Memory B cell (primary cell): ENCODE results near the gene TAX1BP1.
"Not testable (repeated sequence)": the region's sequence is repeated elsewhere in the genome, so short reads cannot be mapped to it uniquely, and the experiment has no call there.

Experiments
- ATAC-seq: fragments of 150-1000 bp; cut with Tn5 transposase; 2 replicates; pipeline ENCODE4 v1.10.0; 2021; ENCODE audit warnings: low read depth, mild to moderate bottlenecking, moderate library complexity
- DNase-seq, 2 donors: peaks; one replicate each; pipeline ENCODE4 v3.0.0; 2022; ENCODE audit warnings: low spot score in 2 of 2
- H3K27ac Mint-ChIP-seq: one replicate; pipeline ENCODE4 v1.8.0; 2022; ENCODE audit warnings: mild to moderate bottlenecking, moderate library complexity, mixed read lengths
- H3K27me3 Mint-ChIP-seq: one replicate; pipeline ENCODE4 v1.8.0; 2022; ENCODE audit warnings: mixed read lengths
- H3K36me3 Mint-ChIP-seq: one replicate; pipeline ENCODE4 v1.8.0; 2022; ENCODE audit warnings: mild to moderate bottlenecking, mixed read lengths
- H3K4me1 Mint-ChIP-seq: one replicate; pipeline ENCODE4 v1.8.0; 2022; ENCODE audit warnings: mixed read lengths
- H3K4me3 Mint-ChIP-seq: one replicate; pipeline ENCODE4 v1.8.0; 2022; ENCODE audit warnings: mild to moderate bottlenecking, moderate library complexity, mixed read lengths
- H3K9me3 Mint-ChIP-seq: one replicate; pipeline ENCODE4 v1.8.0; 2022; ENCODE audit warnings: mixed read lengths

Gene TAX1BP1

DNA sequence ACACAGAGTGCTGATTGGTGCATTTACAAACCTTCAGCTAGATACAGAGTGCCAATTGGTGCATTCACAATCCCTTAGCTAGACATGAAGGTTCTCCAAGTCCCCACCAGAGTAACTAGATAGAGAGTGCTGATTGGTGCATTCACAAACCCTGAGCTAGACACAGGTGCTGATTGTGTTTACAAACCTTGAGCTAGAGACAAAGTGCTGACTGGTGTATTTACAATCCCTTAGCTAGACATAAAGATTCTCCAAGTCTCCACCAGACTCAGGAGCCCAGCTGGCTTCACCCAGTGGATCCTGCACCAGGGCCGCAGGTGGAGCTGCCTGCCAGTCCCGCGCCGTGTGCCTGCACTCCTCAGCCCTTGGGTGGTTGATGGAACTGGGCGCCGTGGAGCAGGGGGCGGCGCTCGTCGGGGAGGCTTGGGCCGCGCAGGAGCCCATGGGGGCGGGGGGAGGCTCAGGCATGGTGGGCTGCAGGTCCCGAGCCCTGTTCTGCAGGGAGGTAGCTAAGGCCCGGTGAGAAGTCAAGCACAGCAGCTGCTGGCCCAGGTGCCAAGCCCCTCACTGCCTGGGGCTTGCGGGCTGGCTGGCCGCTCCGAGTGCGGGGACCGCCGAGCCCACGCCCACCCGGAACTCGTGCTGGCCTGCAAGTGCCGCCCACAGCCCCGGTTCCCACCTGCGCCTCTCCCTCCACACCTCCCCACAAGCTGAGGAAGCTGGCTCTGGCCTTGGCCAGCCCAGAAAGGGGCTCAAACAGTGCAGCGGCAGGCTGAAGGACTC, 116.9 kb downstream of the TAX1BP1 start:
- not testable (repeated sequence) for H3K9me3 Mint-ChIP-seq, ATAC-seq, H3K27ac Mint-ChIP-seq, H3K4me3 Mint-ChIP-seq, H3K27me3 Mint-ChIP-seq, DNase-seq, H3K4me1 Mint-ChIP-seq
- peaks cover 41% of the 10 kb centered on the region for H3K36me3 Mint-ChIP-seq

DNA sequence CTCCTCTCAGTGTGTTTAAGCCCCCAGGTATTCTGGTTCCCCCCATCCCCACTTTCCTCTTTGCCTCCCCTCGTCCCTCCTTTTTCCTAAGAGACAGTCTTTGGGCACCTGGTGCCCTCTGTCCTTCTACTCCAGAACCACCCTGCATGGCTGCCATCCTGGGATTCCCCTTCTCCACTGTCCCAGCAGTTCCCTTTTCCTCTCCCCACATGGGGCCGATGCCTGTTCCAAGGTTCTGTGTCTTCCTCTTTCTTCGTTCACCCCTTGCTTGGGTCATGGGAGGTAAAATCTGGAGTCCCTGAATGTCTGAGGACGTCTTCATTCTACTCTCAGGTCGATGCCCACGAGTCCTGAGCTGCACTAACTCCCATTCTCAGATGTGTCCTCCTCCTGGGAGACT, 120.8 kb downstream of the TAX1BP1 start:
- no peak for ATAC-seq
- DNase-seq, result no peak
- peaks cover 46% of the 10 kb centered on the region for H3K36me3 Mint-ChIP-seq
- no peak overlapping the region for H3K4me3 Mint-ChIP-seq
- H3K9me3 Mint-ChIP-seq, result peaks cover 7% of the 10 kb centered on the region
- peaks cover 11% of the 10 kb centered on the region for H3K4me1 Mint-ChIP-seq
- no peaks in the 10 kb centered on the region for H3K27me3 Mint-ChIP-seq
- H3K27ac Mint-ChIP-seq, result no peak overlapping the region

DNA sequence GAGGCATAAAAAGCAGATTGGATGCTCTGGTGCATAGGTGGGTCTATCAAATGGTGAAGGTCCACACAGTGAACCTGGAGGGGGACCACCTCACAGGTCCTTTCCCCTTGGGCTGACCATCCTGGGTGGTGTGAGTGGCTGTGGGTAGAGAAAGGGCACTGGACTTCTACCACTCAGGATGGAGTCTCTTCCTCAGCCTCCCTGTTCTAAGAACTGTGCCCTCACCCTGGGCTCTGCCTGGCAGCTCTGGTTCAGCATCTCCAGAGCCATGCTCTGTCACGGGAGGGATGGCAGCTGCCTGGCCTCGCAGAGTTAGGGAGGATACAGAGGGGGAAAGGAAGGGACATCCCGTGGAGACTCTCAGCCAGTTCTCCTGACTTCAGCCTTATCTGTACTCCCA, 121.8 kb downstream of the TAX1BP1 start:
- Mint-ChIP-seq H3K4me3 (no peak overlapping the region), H3K36me3 (peaks cover 46% of the 10 kb centered on the region), H3K27ac (no peak overlapping the region), H3K9me3 (peaks cover 7% of the 10 kb centered on the region), H3K27me3 (no peaks in the 10 kb centered on the region), H3K4me1 (peaks cover 11% of the 10 kb centered on the region)
- DNase-seq (no peak), ATAC-seq (no peak)

DNA sequence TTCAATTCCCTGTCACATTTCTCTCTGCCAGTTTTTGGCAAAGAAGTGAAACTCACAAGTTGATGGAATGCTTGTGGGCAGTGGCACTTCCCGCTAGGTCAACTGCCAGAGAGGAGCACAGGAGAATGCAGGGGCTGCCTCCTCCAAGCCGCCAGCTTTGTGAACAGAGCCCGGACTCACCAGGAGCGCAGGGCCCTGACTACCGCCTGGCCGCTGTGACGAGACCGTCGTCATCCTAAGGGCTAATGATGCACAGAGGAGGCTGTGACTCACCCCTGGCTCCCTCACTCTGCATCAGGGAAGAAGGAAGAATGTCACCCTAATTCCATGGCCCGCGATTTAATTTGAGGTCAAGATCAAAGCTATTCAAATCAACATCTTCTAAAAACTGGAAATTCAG, 123.9 kb downstream of the TAX1BP1 start:
- no peak for ATAC-seq
- Mint-ChIP-seq H3K4me3 (no peak overlapping the region), H3K9me3 (peaks cover 4% of the 10 kb centered on the region), H3K27me3 (no peaks in the 10 kb centered on the region), H3K27ac (no peak overlapping the region), H3K36me3 (peaks cover 46% of the 10 kb centered on the region), H3K4me1 (peaks cover 6% of the 10 kb centered on the region)
- DNase-seq, result no peak

DNA sequence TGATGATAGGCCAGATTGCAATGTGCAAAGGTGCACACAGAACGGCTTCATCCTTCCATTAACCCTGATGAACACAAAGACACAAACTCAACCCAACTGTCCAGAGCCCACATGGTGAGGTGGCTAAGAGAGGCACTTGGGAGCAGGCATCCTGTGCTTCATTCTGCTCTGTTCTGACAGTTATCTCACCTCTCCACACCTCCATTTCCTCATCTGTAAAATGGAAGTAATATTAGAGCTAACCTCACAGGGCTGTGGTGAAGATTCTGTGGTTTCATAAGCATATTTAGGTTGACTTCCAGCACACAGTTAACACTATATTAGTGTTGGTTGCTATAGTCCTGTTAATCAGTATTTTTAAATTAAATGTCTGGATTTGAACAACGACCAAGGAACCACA, 126.3 kb downstream of the TAX1BP1 start:
- no peak for DNase-seq
- Mint-ChIP-seq H3K36me3 (peaks cover 35% of the 10 kb centered on the region), H3K4me1 (peaks cover 4% of the 10 kb centered on the region), H3K9me3 (no peaks in the 10 kb centered on the region), H3K4me3 (no peak overlapping the region), H3K27me3 (no peaks in the 10 kb centered on the region), H3K27ac (no peak overlapping the region)
- no peak for ATAC-seq

DNA sequence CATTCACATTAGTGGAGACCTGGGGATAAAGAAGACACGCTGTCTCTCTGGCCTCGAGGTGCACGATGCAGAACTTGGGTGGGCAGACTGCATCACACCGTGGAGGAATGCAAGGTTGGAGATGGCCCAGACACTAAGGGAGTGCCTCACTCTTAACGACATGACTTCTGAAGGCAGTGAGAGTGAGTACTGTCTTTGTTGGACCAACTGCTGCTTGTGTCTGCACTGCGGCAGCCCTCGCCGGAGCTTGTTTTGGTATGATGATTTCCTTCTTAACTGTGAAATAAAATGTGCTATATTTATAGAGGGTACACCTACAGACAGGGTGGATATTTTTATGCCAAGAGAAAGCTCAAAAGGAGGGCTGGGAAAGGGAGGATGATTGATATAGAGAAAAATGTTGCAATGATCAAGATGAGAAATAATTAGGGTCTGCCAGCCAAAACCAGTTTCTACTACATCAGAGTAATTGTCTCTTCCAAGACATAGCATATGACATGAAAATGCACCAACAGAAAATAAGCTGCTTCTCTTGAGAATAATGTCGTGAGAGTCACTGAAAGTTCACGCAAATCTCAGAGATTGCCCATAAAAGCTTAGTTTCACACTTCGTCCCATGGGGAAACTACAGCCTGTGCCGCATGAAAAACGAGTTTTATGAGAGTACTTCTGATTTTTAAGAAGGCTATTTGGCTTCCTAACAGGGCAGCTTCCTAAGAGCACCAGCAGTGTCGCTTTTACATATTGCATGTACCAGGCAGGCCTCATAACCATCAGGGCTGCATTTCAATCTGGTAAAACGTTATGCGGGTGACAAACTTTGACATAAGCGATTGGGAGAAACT, 127.1 kb downstream of the TAX1BP1 start:
- H3K27me3 Mint-ChIP-seq, result no peaks in the 10 kb centered on the region
- H3K27ac Mint-ChIP-seq, result no peak overlapping the region
- H3K9me3 Mint-ChIP-seq, result no peaks in the 10 kb centered on the region
- DNase-seq (no peak), ATAC-seq (no peak)
- peaks cover 4% of the 10 kb centered on the region for H3K4me1 Mint-ChIP-seq
- peaks cover 30% of the 10 kb centered on the region for H3K36me3 Mint-ChIP-seq
- no peak overlapping the region for H3K4me3 Mint-ChIP-seq

DNA sequence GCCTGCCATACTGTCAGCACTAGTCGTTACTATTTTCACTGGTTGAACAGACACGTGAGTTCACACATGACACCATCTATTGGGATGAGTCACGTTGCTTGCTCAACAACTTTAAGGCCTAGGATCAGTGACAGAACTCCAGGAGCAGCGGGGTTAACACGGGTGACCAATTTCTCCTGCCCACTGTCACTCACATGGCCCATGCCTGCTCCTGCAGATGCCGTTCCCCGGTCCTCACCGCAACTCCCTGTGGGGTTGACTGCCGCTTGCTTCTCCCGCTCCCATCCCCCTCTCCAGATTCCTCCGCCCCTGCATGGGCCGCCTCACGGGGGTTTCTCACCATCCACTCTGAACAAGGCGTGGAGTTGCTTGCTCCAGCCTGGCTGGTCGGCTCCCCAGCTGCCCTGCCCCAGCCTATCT, 128.2 kb downstream of the TAX1BP1 start:
- Mint-ChIP-seq H3K4me3 (no peak overlapping the region), H3K27me3 (no peaks in the 10 kb centered on the region), H3K4me1 (peaks cover 2% of the 10 kb centered on the region), H3K27ac (no peak overlapping the region), H3K36me3 (peaks cover 23% of the 10 kb centered on the region), H3K9me3 (no peaks in the 10 kb centered on the region)
- ATAC-seq (no peak), DNase-seq (no peak)

DNA sequence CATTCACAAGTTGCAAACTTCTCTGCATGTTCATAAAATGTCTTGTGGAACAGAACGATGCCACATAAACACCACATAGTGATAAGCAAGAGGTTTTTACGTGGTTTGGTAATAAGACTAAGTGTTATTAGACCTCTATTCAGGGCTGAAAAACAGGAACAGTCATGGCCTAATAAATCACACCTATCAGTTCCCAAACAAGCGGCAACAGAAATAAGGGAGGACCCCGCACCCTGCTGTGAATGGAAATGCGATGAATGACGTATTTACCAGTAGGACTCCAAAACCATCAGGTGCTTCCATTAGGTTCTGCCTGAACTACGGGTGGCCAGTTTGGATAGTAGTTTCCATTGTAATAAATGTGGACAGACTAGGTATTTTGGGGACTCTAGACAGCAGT, 129.1 kb downstream of the TAX1BP1 start:
- H3K27ac Mint-ChIP-seq, result no peak overlapping the region
- H3K4me1 Mint-ChIP-seq, result no peaks in the 10 kb centered on the region

DNA sequence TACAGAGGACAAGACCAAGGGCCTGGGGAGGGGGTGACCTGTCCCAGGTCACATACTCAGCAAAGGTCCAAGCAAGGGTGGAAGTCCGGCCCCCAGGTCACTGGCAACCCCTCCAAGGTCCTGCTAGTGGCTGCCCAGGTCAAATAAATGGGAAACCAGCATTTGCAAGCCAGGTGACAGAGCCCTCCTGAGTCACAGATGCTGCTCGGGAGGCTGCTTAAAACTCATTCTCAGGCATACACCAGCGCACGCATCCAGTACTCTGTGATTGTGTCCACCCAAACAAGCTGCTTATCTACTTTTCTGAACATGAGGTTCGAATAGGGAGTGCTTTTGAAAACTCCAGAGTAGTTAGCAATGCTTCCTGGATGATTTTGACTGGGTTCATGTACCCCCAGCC, 130.6 kb downstream of the TAX1BP1 start:
- Mint-ChIP-seq H3K9me3 (no peaks in the 10 kb centered on the region), H3K36me3 (peaks cover 23% of the 10 kb centered on the region), H3K4me3 (no peak overlapping the region), H3K4me1 (no peaks in the 10 kb centered on the region), H3K27me3 (no peaks in the 10 kb centered on the region), H3K27ac (no peak overlapping the region)
- ATAC-seq, result no peak
- no peak for DNase-seq

More for the DNA sequence above, 129.1 kb downstream of the TAX1BP1 start:
- ATAC-seq (no peak), DNase-seq (no peak)
- Mint-ChIP-seq H3K27me3 (no peaks in the 10 kb centered on the region), H3K36me3 (peaks cover 21% of the 10 kb centered on the region), H3K4me3 (no peak overlapping the region), H3K9me3 (no peaks in the 10 kb centered on the region)

DNA sequence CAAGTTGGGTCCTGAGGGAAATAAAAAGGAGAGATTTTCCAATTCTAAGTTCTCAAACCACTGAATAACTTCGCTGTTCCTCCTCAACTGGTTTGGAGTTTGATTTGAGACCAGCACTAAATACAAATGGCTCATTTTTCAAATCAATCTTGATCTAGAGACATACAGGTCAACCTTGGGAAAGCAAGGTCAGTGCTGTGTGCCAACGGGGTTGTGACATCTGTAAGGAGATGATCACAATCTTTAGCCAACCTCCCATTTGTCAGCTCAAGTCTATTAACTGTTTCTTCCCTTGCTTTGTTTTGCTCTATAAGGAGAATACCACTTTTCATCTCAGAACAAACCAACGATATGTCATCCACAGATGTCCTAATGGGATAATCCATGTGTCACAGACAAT, 131.1 kb downstream of the TAX1BP1 start:
- ATAC-seq (no peak), DNase-seq (no peak)
- peaks cover 23% of the 10 kb centered on the region for H3K36me3 Mint-ChIP-seq
- H3K27ac Mint-ChIP-seq, result no peak overlapping the region
- no peaks in the 10 kb centered on the region for H3K27me3 Mint-ChIP-seq
- no peaks in the 10 kb centered on the region for H3K9me3 Mint-ChIP-seq
- H3K4me3 Mint-ChIP-seq, result no peak overlapping the region
- no peaks in the 10 kb centered on the region for H3K4me1 Mint-ChIP-seq

DNA sequence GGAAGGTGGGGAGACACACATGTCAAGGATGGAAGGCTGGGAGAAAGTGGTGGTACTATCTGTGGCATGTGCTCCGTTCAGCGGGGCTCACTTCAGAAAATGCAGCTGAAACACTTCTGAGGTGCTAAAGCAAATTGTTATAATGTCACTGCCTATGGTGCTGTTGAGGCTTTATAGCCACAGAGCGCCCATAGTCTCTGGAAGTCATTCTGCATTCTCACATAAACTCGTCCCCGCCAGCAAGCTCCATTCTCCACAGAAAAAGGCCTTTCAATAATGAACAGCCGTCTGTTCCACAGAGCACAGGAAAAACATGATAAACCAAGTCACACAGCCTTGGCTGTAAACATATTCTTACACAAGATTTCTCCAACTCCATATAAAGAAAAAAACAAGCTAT, 131.9 kb downstream of the TAX1BP1 start:
- Mint-ChIP-seq H3K4me3 (no peak overlapping the region), H3K9me3 (no peaks in the 10 kb centered on the region), H3K36me3 (peaks cover 20% of the 10 kb centered on the region), H3K27me3 (no peaks in the 10 kb centered on the region), H3K27ac (no peak overlapping the region), H3K4me1 (no peaks in the 10 kb centered on the region)
- ATAC-seq (no peak), DNase-seq (no peak)

DNA sequence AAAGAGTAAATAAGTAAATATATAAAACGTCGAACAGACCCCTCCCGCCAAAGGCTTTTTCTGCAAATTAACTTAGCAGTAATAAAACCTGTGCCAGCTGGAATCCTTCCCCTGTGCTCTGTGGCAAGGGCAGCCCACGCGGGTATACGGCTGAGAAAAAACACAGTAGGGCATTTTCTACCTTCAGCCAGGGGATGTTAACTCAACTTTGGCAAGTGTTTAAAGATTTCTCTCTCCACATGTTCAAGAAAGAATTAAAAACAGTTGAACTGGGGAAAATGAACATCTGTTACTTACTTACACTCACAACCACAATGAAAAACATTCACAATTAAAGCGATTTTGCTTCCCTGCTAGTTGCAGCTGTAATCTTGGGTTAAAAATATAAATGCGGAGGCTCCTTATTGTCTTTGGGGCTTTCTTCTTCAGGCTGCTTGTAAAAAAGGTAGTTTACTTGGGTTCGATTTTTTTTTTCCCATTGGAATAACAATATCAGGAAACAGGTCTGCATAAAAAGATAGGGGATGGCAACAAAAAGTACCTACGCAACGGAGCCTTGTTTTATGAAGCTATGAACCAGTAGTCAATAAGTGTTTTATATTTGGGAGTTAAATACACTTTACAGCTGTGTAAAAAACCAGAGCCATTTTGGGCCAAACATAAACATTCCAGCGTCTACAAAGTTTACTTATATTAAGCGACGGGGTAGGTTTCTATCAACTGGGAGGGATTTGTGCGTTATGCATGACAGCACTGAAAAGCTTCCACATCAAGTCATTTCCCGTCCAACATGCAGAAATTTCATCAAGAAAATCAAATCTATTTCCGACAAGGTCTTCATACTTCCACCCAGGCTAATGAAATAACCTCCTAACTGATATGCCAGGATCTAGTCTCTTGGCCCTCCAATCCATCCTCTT, 132.7 kb downstream of the TAX1BP1 start:
- H3K27me3 Mint-ChIP-seq, result no peaks in the 10 kb centered on the region
- H3K36me3 Mint-ChIP-seq, result peaks cover 20% of the 10 kb centered on the region
- peaks cover 2% of the 10 kb centered on the region for H3K4me1 Mint-ChIP-seq
- no peak overlapping the region for H3K27ac Mint-ChIP-seq
- DNase-seq, result no peak
- no peak overlapping the region for H3K4me3 Mint-ChIP-seq
- no peaks in the 10 kb centered on the region for H3K9me3 Mint-ChIP-seq
- ATAC-seq, result no peak

DNA sequence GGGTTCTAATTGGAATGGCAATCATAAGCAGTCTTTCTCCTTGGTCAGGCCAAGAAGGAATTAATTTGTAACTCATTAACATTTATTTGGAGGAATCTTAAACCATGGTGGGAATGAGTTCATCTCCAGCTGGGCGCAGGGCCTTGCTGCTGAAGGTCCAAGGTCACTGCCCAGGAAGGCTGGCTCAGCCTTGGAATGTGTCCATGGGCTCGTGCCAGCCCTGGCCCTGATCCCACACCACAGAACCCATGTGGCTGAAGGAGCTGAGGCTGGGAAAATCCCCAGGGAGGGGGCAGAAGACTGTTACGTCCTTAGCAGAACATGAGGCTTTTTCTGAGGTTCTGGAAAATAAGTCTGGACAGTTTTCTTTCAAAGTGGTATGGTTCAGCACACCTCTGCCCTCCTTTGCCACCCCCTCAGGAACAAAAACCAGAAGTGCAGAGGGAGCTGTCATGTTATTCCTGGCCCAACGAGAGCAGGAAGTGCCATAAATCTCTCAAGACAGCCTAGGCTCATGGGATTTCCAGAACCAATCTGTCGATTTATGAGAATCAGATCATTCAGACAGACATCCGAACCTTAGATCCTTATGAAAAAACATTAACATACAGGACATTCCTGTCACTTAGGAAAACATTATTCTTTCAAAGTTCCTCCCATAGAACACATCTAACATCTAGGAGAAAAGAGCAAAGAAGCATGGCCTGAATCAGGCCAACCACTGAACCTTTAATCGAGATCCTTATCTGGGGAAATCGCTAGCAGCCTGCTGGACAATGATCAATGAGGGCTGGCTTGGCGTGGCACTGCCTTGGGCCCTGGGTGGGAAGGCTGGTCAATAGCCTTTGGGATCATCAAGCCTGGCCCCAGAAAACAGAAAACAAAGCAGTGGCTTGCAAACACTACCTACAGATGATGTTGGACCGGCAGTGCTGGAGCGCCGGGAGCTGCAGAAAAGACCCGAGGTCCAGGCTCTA, 134.3 kb downstream of the TAX1BP1 start:
- no peak for DNase-seq
- H3K4me3 Mint-ChIP-seq, result no peak overlapping the region
- H3K4me1 Mint-ChIP-seq, result peaks cover 3% of the 10 kb centered on the region
- no peaks in the 10 kb centered on the region for H3K27me3 Mint-ChIP-seq
- no peak for ATAC-seq
- no peak overlapping the region for H3K27ac Mint-ChIP-seq
- peaks cover 19% of the 10 kb centered on the region for H3K36me3 Mint-ChIP-seq
- no peaks in the 10 kb centered on the region for H3K9me3 Mint-ChIP-seq
